ENCODE data around the gene MGAT3. TPM values are rescaled to one million over a fixed set of nuclear protein-coding genes. Genes with fewer than 3 reads are reported as not detected.

The MGAT3 gene
- 1 to 10 TPM; 1.2 to 7.1 (median 3.6) TPM for total RNA-seq

GRCh38 chr22:39456522-39457197 lies at the start of gene MGAT3:
TSS of gene MGAT3 (plus strand) at chr22:39457012. CDS start at chr22:39487348, 30,336 bp downstream.
- Histone ChIP-seq H3K9me3 (no peaks in the 10 kb centered on the region), H3K27me3 (peaks cover 0 to 41% (median 20%) of the 10 kb centered on the region in 4 donors), H3K4me1 (peaks cover 7 to 25% (median 23%) of the 10 kb centered on the region in 4 donors), H3K36me3 (no peaks in the 10 kb centered on the region), H3K27ac (replicated peaks in 1 of 4) (peak within 1 kb of the TSS; percentile 55 to 75 (median 64)), H3K4me3 (peak within 1 kb of the TSS; percentile 56 to 65 (median 58))
- 78% methylated on average over 12 of the region's 80 CpGs for WGBS
- intact Hi-C loops (cut with DNase I): no loop called here
- no peak for DNase-seq (ENCODE audit: extremely low spot score)
- TF ChIP-seq, protein P1, sequence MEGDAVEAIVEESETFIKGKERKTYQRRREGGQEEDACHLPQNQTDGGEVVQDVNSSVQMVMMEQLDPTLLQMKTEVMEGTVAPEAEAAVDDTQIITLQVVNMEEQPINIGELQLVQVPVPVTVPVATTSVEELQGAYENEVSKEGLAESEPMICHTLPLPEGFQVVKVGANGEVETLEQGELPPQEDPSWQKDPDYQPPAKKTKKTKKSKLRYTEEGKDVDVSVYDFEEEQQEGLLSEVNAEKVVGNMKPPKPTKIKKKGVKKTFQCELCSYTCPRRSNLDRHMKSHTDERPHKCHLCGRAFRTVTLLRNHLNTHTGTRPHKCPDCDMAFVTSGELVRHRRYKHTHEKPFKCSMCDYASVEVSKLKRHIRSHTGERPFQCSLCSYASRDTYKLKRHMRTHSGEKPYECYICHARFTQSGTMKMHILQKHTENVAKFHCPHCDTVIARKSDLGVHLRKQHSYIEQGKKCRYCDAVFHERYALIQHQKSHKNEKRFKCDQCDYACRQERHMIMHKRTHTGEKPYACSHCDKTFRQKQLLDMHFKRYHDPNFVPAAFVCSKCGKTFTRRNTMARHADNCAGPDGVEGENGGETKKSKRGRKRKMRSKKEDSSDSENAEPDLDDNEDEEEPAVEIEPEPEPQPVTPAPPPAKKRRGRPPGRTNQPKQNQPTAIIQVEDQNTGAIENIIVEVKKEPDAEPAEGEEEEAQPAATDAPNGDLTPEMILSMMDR (IDR thresholded peaks at IDR 0.05): no peak
- TF ChIP-seq EP300 (IDR thresholded peaks at IDR 0.05) (no peak), POLR2A (IDR thresholded peaks at IDR 0.05; ENCODE audit: low read depth) (no peak), POLR2AphosphoS5 (IDR thresholded peaks at IDR 0.05) (no peak)

DNA sequence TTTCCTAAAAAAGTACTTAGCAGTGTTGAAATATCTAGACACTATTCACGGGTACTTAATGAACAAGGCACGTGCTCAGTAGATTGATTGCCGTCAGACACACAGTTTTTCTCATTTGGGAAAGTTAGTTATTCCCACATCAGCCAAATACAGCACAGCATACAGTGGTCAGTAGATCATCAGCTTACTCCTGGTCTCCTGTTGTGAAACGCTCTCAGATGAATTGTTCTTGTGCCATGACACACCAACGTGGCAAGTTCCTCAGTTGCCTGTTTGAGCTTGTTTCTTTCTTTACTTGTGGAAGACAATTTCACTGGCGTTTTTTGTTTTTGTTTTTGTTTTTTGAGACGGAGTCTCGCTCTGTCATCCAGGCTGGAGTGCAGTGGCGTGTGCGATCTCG lies 48.6 kb upstream of the MGAT3 start:
- WGBS: 78% methylated on average over 11 of the region's 11 CpGs
- peaks cover 20 to 58% (median 39%) of the 10 kb centered on the region in 4 donors for H3K4me1 ChIP-seq
- H3K4me3 ChIP-seq: no peak overlapping the region
- intact Hi-C loops (cut with DNase I): loop anchor here (10.0 kb wide), 1 partner anchor 107 kb away; no protein-coding TSS in a partner anchor
- H3K36me3 ChIP-seq: peaks cover 0 to 2% (median under 1%) of the 10 kb centered on the region in 4 donors
- H3K27ac ChIP-seq (replicated peaks in 1 of 4): peak overlapping the region in 1 of 4 donors; percentile 20
- TF ChIP-seq, protein P1 (IDR thresholded peaks at IDR 0.05): no peak
- TF ChIP-seq POLR2A (IDR thresholded peaks at IDR 0.05; ENCODE audit: low read depth) (no peak), EP300 (IDR thresholded peaks at IDR 0.05) (no peak), POLR2AphosphoS5 (IDR thresholded peaks at IDR 0.05) (no peak)
- no peak for DNase-seq (ENCODE audit: extremely low spot score)
- no peaks in the 10 kb centered on the region for H3K9me3 ChIP-seq
- no peaks in the 10 kb centered on the region for H3K27me3 ChIP-seq

GRCh38 chr22:39408807-39409206 lies 48.0 kb upstream of the MGAT3 start:
- H3K27me3 ChIP-seq: no peaks in the 10 kb centered on the region
- intact Hi-C loops (cut with DNase I): loop anchor here (10.0 kb wide), 1 partner anchor 106 kb away; no protein-coding TSS in a partner anchor
- H3K27ac ChIP-seq (replicated peaks in 1 of 4): peak overlapping the region in 1 of 4 donors; percentile 20
- no peak for TF ChIP-seq EP300 (IDR thresholded peaks at IDR 0.05)
- TF ChIP-seq, protein P1 (IDR thresholded peaks at IDR 0.05): no peak
- TF ChIP-seq POLR2AphosphoS5 (IDR thresholded peaks at IDR 0.05): no peak
- no peak for TF ChIP-seq POLR2A (IDR thresholded peaks at IDR 0.05; ENCODE audit: low read depth)
- H3K4me1 ChIP-seq: peaks cover 23 to 58% (median 42%) of the 10 kb centered on the region in 4 donors
- H3K36me3 ChIP-seq: no peaks in the 10 kb centered on the region
- WGBS: 73% methylated on average over 1 of the region's 1 CpG
- H3K9me3 ChIP-seq: no peaks in the 10 kb centered on the region
- no peak overlapping the region for H3K4me3 ChIP-seq
- no peak for DNase-seq (ENCODE audit: extremely low spot score)

GRCh38 chr22:39409516-39410029 lies 47.2 kb upstream of the MGAT3 start:
- Histone ChIP-seq H3K4me3 (no peak overlapping the region), H3K27ac (replicated peaks in 1 of 4) (no peak overlapping the region), H3K36me3 (peaks cover 0 to 3% (median under 1%) of the 10 kb centered on the region in 4 donors), H3K27me3 (no peaks in the 10 kb centered on the region), H3K9me3 (no peaks in the 10 kb centered on the region), H3K4me1 (peaks cover 27 to 55% (median 40%) of the 10 kb centered on the region in 4 donors)
- TF ChIP-seq POLR2A (IDR thresholded peaks at IDR 0.05; ENCODE audit: low read depth): no peak
- TF ChIP-seq POLR2AphosphoS5 (IDR thresholded peaks at IDR 0.05): no peak
- TF ChIP-seq, protein P1 (IDR thresholded peaks at IDR 0.05): no peak
- TF ChIP-seq EP300 (IDR thresholded peaks at IDR 0.05): no peak
- DNase-seq (ENCODE audit: extremely low spot score): no peak
- intact Hi-C loops (cut with DNase I): loop anchor here (10.0 kb wide), 1 partner anchor 105 kb away; no protein-coding TSS in a partner anchor
- 88% methylated on average over 11 of the region's 11 CpGs for WGBS
